ENCODE measurements around the gene WDR18.

The WDR18 gene

GRCh38 chr19:1013218-1013617 is 29.1 kb downstream of the WDR18 start:
- no peak for DNase-seq (ENCODE audit: low read depth)
- no peak for TF ChIP-seq CTCF (IDR thresholded peaks at IDR 0.05; ENCODE audit: insufficient read depth, low read depth, low read length, missing control alignments)

GRCh38 chr19:1014161-1015060 is 30.3 kb downstream of the WDR18 start:
- no peak overlapping the region for H3K4me3 ChIP-seq (ENCODE audit: low read depth, low read length)
- no peak for TF ChIP-seq CTCF (IDR thresholded peaks at IDR 0.05; ENCODE audit: insufficient read depth, low read depth, low read length, missing control alignments)
- DNase-seq (ENCODE audit: low read depth), result no peak

More at GRCh38 chr19:1013218-1013617, 29.1 kb downstream of the WDR18 start:
- no peak overlapping the region for H3K4me3 ChIP-seq (ENCODE audit: low read depth, low read length)

GRCh38 chr19:1015061-1015781 is 31.1 kb downstream of the WDR18 start:
- H3K4me3 ChIP-seq (ENCODE audit: low read depth, low read length), result no peak overlapping the region
- TF ChIP-seq CTCF (IDR thresholded peaks at IDR 0.05; ENCODE audit: insufficient read depth, low read depth, low read length, missing control alignments), result no peak
- DNase-seq (ENCODE audit: low read depth), result no peak

- H3K4me3 ChIP-seq (ENCODE audit: low read depth, low read length), result no peak overlapping the region
- TF ChIP-seq CTCF (IDR thresholded peaks at IDR 0.05; ENCODE audit: insufficient read depth, low read depth, low read length, missing control alignments), result no peak
- no peak for DNase-seq (ENCODE audit: low read depth)
Measured at GRCh38 chr19:1015782-1016646, 31.9 kb downstream of the WDR18 start.

GRCh38 chr19:1016647-1017114 is 32.5 kb downstream of the WDR18 start:
- DNase-seq (ENCODE audit: low read depth), result no peak
- no peak overlapping the region for H3K4me3 ChIP-seq (ENCODE audit: low read depth, low read length)

More at GRCh38 chr19:1016647-1017114, 32.5 kb downstream of the WDR18 start:
- no peak for TF ChIP-seq CTCF (IDR thresholded peaks at IDR 0.05; ENCODE audit: insufficient read depth, low read depth, low read length, missing control alignments)
